Purkinje cell (primary cell): ENCODE measurements around the gene TPM4. TPM values are rescaled to one million over a fixed set of nuclear protein-coding genes. Genes with fewer than 3 reads are reported as not detected.

Experiments used
- polyA plus RNA-seq: library from polyadenylated mRNA; unstranded; fragments of >200 nt; fragmentation: Nextera tagmentation; gene quantifications from 2 replicates; pipeline ENCODE4 v1.2.1, GENCODE V29; 2014

The TPM4 gene
- polyA plus RNA-seq, result 19.5 and 26.0 TPM in 2 replicates

DNA sequence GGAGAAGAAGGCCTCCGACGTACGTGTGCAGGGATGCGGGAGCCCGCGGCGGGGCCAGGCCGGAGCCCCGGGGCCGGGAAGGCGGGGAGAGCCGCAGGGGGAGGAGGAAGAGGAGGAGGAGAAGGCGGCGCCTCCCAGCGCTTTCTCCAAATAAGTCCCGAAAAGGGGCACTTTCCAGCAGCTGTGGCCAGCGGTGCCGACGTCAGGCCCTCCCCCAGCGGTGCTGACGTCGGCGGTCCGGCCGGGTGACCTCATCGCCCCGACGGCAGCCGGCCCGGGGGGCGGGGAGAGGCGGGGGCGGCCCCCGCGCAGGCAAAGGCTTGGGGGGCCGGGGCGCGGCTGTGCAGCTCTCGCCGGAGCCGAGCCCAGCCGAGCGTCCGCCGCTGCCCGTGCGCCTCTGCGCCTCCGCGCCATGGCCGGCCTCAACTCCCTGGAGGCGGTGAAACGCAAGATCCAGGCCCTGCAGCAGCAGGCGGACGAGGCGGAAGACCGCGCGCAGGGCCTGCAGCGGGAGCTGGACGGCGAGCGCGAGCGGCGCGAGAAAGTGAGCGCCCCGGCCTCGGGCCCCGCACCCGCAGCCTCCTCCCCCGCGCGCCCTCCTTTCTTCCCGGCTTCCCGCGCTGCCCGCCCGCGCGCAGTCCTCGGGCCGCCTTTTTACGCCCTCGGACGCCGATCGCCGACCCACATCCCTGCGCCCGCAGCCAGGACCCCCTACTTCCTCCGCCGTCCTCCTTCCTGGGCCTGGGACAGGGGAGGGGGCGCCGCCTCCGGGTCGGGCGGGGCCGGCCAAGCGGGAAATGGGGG, at the start of gene TPM4:
TSS of gene TPM4 (plus strand) at position 342 of the 804 bp plus-strand sequence. CDS start at position 413, 71 bp downstream.

DNA sequence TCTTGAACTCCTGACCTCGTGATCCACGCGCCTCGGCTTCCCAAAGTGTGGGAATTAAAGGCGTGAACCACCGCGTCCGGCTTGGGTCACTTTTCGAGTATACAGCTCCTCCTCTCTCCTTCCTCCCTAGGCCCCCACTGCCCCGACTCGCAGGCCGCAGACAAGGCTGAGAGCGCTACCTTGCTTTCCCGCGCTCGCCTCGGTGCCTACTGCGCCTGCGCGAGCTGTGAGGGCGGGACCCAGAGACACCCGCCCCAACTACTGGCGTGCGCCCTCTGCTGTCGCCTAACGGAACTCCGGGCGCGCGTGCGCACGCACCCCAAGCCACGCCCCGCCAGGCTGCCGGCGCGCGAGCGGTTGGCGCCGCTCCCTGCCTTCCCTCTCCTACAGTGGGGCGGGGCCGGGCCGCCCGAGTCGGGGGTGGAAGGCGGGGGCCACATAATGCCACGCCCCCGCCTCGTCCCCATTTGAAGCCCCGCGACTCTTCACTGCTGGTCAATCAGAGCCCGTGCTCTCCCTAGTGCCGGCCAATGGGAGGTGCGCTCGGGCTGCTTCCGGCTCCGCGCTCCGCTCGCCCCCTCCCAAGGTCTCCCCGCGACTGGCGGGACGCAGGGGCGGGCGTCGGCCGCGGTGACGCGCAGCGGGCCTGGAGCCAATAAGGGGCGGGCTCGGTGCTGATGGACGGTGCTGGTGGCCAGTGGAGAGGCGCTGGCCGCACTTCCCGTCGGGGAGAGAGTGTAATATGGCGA, 35.0 kb downstream of the TPM4 start, which contains the start of gene RAB8A:
TSS of gene RAB8A (plus strand) at position 730 of the 749 bp plus-strand sequence. CDS start at position 743, 13 bp downstream.

DNA sequence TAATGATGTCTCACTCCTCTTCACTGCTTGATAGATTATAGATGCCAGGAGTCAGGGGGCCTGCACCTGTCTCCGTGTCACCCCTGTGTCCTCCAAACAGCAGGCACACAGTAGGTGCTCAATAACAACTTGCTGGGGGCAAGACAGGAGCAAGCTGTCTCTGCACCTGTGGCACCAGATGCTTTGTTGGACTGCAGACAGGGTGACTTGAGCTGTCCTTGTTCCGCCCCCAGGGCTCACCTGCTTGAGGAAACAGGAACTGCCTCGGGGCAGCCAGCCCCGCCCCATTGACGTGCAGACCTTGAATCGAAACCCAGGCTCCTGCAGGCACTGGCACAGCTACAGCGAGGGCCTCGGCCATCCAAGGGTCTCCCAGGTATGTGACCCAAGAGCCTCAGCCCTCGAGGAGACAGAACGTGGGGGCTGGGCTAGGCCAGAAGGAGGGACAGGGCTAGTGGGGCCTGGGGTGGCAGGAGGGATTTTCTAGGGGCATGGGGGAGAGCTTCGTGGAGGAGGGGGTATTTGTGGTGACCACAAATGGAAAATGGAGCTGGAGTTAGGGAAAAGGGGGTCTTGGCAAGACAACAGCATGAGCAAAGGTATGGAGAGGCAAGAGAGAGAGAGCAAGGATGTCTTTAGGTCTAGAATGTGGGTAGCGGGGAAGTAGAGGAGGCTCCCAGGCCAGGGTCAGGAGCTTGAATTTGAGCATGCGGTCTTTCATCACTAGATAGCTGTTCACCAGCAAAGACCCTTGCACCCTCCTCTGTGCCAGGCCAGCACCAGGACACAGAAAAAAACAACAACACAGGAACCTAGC, 67.3 kb downstream of the TPM4 start, which contains the start of gene HSH2D:
TSS of gene HSH2D (plus strand) at position 287 of the 817 bp plus-strand sequence. CDS start 5,066 bp downstream, outside the sequence.

Other genes starting within 250 kb of the TPM4 start
- not detected in 2 replicates for gene CYP4F2, start 178.4 kb upstream of the TPM4 start, polyA plus RNA-seq
- gene CYP4F11, start 142.0 kb upstream of the TPM4 start, polyA plus RNA-seq, result 0.89 and 1.3 TPM in 2 replicates
- gene OR10H4, start 127.5 kb upstream of the TPM4 start, polyA plus RNA-seq, result not detected in 2 replicates
- gene RAB8A, start 35.4 kb downstream of the TPM4 start, polyA plus RNA-seq, result 14.8 and 20.2 TPM in 2 replicates
- gene HSH2D, start 67.2 kb downstream of the TPM4 start, polyA plus RNA-seq, result not detected in 2 replicates
- not detected in 2 replicates for gene CIB3, start 97.0 kb downstream of the TPM4 start, polyA plus RNA-seq
- gene FAM32A, start 108.9 kb downstream of the TPM4 start, polyA plus RNA-seq, result 61.8 and 79.9 TPM in 2 replicates
- 8.9 and 9.0 TPM in 2 replicates for gene AP1M1, start 121.4 kb downstream of the TPM4 start, polyA plus RNA-seq
- gene KLF2, start 248.3 kb downstream of the TPM4 start, polyA plus RNA-seq, result not detected in 2 replicates